Measurements from ENCODE around the gene APBB2.
"Not testable (repeated sequence)": the region's sequence is repeated elsewhere in the genome, so short reads cannot be mapped to it uniquely, and the experiment has no call there.

APBB2 gene

GRCh38 chr4:40923316-40924095 lies 290.8 kb downstream of the APBB2 start:
- no peak for DNase-seq

GRCh38 chr4:40919976-40920375 lies 294.4 kb downstream of the APBB2 start:
- DNase-seq; in situ Hi-C loops (cut with MboI; ENCODE audit: low pct_unique_long_range_greater_than_20kb, low sequenced_read_pairs): not testable (repeated sequence)

More at GRCh38 chr4:40923316-40924095, 290.8 kb downstream of the APBB2 start:
- in situ Hi-C loops (cut with MboI; ENCODE audit: low pct_unique_long_range_greater_than_20kb, low sequenced_read_pairs): no loop called here

- peak; percentile 16 for DNase-seq
These were observed 296.0 kb downstream of the APBB2 start for GRCh38 chr4:40918330-40918729.

GRCh38 chr4:40916880-40917279 lies 297.5 kb downstream of the APBB2 start:
- in situ Hi-C loops (cut with MboI; ENCODE audit: low pct_unique_long_range_greater_than_20kb, low sequenced_read_pairs): no loop called here
- peak; percentile 69 for DNase-seq

More at GRCh38 chr4:40918330-40918729, 296.0 kb downstream of the APBB2 start:
- in situ Hi-C loops (cut with MboI; ENCODE audit: low pct_unique_long_range_greater_than_20kb, low sequenced_read_pairs): no loop called here

DNA sequence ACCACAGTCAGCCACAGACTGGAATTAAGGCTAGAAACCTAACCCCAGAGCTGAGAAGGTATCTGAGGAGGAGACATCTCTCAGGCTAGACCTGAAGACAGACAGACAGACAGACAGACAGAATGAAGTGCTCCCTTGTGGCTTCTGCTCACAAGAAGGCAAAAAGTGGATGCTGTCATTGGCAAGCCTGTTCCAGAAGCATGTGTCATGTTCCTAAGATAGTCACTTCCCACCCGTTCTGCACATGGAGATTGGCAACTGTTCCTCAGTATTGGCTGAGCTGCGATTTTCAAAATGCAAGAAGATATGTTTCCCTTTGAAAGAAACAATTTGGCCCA lies 298.2 kb downstream of the APBB2 start:
- no peak for DNase-seq
- in situ Hi-C loops (cut with MboI; ENCODE audit: low pct_unique_long_range_greater_than_20kb, low sequenced_read_pairs): no loop called here

- DNase-seq: no peak
- in situ Hi-C loops (cut with MboI; ENCODE audit: low pct_unique_long_range_greater_than_20kb, low sequenced_read_pairs): no loop called here
These were observed 298.8 kb downstream of the APBB2 start for GRCh38 chr4:40915318-40916217.

DNA sequence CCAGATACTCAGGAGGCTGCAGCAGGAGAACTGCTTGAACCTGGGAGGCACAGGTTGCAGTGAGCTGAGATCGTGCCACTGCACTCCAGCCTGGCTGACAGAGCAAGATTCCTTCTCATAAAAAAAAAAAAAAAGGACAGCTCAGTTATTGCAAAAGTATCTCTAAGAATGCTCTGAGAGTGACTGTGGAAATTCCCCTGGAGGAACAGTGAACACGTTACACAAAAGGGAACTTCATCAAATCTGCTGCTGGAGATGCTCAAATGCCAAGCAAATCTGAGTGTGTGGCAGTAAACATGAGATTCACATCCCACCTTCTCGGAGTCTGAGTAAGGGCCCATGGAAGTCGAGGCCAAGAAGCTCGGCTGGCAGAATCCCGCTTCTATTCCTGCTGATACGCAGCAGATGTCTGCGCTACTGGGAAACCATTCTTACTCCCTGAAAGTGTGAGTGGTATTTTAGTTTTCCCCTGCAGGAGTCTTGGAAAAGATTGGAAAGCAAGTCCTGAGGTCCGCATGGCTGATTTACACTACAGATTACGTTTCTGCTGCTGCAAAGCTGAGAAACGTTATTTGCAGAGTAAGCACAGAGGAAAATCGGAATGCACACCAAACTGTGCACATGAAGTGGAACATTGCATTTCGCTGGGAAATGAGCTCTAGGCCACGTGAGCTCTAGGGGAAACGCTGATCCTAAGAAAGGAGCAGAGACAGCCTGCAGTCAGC lies 301.7 kb downstream of the APBB2 start:
- in situ Hi-C loops (cut with MboI; ENCODE audit: low pct_unique_long_range_greater_than_20kb, low sequenced_read_pairs): no loop called here
- DNase-seq: no peak

DNA sequence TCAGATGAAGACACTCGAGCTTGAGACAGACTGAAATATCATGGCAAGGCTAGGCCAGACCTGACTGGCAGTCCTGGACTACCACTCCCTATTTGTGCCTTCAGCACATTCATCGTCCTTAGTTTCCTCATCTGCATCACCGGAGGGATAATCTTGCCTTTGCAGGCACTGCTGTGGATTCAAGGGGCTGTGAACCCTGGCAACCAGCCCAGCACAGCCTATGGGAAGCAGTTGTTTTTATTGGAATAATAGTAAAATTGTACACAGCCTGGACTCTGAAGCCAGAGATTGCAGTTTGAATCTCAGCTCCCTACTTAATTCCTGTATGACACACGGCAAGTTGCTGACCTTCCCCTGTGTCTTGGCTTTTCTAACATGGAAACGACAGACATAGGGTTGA lies 303.6 kb downstream of the APBB2 start:
- in situ Hi-C loops (cut with MboI; ENCODE audit: low pct_unique_long_range_greater_than_20kb, low sequenced_read_pairs): no loop called here
- no peak for DNase-seq

DNA sequence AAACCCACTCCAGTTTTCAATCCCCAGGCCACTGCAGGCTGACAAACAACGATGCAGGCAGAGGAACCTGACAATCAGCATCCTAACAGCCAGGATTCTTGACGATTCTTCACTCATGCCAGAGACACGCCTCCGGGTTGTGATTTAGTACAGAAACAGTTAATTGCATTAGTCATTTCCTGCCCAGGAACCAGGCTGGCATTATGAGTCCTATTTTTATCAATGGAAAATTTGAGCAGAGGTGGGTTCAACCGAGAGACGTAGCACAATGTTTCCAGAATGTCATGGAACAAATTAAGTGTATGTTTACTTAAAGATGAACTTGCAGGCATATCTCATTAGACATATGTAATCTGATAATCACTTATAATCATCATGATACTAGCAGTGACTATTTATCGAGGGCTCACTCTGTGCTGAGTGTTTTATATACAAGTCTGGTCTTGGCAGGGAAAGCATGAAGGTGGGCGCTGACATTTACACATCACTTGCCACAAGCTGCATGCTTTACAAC lies 304.9 kb downstream of the APBB2 start:
- in situ Hi-C loops (cut with MboI; ENCODE audit: low pct_unique_long_range_greater_than_20kb, low sequenced_read_pairs): no loop called here
- no peak for DNase-seq

DNA sequence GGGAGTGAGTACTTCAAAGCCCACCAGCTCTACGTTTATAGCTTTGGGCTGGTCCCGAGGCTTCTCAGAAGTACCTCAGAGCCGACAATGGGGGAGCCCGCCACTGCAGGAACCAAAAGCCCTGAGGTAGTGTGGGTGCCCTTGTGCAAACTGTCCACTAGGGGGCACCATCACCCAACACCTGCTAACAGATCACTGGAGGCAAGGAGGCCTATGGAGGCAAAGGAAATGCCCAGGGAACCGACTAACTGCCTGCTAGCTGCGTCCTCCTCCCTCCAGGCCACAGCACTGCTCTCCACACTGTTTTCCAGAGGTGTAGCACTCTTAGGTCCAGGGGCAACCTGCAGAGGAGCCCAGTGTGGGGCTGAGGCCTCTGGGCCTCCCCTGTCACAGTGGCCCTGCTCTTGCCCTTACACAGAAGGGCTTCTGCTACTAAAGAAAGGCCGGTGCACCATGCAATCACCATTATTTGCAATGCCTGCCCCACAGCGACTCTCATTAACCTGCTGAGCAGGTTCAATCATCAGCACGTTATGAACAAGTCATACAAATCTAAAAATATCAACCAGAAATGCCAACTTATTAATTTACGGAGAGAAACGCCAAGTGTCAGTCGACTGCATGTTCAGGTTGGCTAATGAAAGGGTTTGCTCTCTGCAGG lies 305.5 kb downstream of the APBB2 start:
- DNase-seq: peak; percentile 90
- in situ Hi-C loops (cut with MboI; ENCODE audit: low pct_unique_long_range_greater_than_20kb, low sequenced_read_pairs): no loop called here

- in situ Hi-C loops (cut with MboI; ENCODE audit: low pct_unique_long_range_greater_than_20kb, low sequenced_read_pairs): no loop called here
- DNase-seq: no peak
These were observed 306.0 kb downstream of the APBB2 start for GRCh38 chr4:40908297-40908696.

- in situ Hi-C loops (cut with MboI; ENCODE audit: low pct_unique_long_range_greater_than_20kb, low sequenced_read_pairs): no loop called here
These were observed 308.9 kb downstream of the APBB2 start for GRCh38 chr4:40905414-40905813.

GRCh38 chr4:40900531-40900930 lies 313.8 kb downstream of the APBB2 start:
- DNase-seq; in situ Hi-C loops (cut with MboI; ENCODE audit: low pct_unique_long_range_greater_than_20kb, low sequenced_read_pairs): not testable (repeated sequence)

More at GRCh38 chr4:40905414-40905813, 308.9 kb downstream of the APBB2 start:
- DNase-seq: no peak

- in situ Hi-C loops (cut with MboI; ENCODE audit: low pct_unique_long_range_greater_than_20kb, low sequenced_read_pairs): no loop called here
- DNase-seq: peak; percentile 70
These were observed 316.7 kb downstream of the APBB2 start for GRCh38 chr4:40897557-40898203.

DNA sequence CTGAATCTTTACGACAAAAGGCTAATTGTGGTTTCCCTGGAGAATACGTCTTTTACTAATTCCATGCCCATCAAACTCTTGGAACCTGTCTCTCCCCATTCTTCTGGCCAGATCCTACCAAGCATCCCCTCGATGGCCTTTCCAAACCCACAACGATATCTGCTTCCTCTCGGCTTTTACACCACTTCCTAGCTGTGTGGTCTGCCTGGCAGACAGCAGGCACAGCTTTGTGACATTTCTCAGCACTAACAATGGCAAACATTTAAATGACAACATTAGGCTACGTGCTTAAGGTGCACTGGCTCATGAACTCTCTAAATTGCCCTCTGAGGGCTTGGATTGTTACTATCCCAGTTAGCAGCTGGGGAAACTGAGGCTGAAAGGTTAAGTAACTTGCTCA lies 323.6 kb downstream of the APBB2 start:
- no peak for DNase-seq
- in situ Hi-C loops (cut with MboI; ENCODE audit: low pct_unique_long_range_greater_than_20kb, low sequenced_read_pairs): no loop called here

- in situ Hi-C loops (cut with MboI; ENCODE audit: low pct_unique_long_range_greater_than_20kb, low sequenced_read_pairs): no loop called here
- no peak for DNase-seq
These were observed 324.1 kb downstream of the APBB2 start for GRCh38 chr4:40890199-40890598.

- in situ Hi-C loops (cut with MboI; ENCODE audit: low pct_unique_long_range_greater_than_20kb, low sequenced_read_pairs): no loop called here
- DNase-seq: no peak
These were observed 325.4 kb downstream of the APBB2 start for GRCh38 chr4:40888933-40889332.

DNA sequence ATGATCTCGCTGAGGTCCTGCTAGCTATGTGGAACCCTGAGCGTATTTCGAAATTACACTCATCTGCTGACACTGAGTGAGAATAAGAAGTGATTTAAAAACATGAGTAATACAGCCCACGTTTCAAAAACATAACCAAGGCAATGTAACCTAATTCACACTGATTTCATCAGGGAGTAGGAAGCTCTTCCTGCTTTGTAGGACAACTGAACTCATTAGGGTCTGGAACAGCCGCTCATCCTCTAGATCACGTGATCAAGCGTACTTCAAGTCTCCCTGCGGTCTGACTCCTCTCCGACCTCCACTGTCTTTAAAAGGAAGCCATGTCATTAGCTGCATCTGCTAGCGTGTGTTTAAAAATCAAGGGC lies 326.6 kb downstream of the APBB2 start:
- in situ Hi-C loops (cut with MboI; ENCODE audit: low pct_unique_long_range_greater_than_20kb, low sequenced_read_pairs): no loop called here
- no peak for DNase-seq

All from KBM-7 (cell line).